SK-N-DZ (cell line): Measurements from ENCODE around the gene DIP2B.
"Not testable (repeated sequence)": the region's sequence is repeated elsewhere in the genome, so short reads cannot be mapped to it uniquely, and the experiment has no call there.

ENCODE experiments used
- DNase-seq: peaks from one replicate; pipeline ENCODE4 v3.0.0-alpha.2; 2015; ENCODE audit warnings: low spot score

Gene DIP2B

GRCh38 chr12:50547742-50548141, 43.0 kb downstream of the DIP2B start:
- DNase-seq, result no peak

DNA sequence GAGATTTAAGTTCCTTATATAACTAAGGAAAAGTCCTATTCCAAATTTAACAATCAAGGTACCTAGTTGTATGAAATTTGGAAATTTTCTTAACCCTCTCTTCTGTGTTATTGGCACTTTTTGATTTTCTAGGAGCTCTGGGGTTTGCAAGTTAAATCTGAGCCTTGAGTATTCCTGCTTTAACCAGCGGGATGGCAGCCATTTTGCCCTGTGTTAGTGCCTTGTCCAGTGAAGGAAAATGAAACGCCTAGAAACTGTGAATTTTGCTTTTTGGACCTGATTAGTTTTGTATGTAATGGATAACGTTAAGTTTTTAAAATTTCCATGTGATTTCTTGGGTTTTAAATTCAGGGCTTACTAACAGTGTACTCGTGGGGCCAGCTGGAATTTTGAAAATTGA, 45.1 kb downstream of the DIP2B start:
- no peak for DNase-seq

- DNase-seq, result no peak
Measured at GRCh38 chr12:50550530-50551223, 45.9 kb downstream of the DIP2B start.

DNA sequence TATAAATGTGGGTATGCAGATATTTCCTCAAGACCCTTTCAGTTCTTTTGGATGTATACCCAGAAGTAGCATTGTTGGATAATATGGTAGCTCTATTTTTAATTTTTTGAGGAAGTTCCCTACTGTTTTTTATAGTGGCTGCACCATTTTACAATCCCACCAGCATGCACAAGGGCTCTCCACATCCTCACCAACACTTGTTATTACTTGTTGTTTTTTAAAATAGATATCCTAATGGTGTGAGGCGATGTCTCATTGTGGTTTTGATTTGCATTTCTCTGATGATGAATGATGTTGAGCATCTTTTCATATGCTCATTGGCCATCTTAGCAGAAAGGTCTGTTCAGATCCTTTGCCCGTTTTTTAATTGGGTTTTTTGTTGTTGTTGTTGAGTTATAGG, 47.1 kb downstream of the DIP2B start:
- DNase-seq, result no peak

- DNase-seq, result no peak
Measured at GRCh38 chr12:50554651-50555050, 49.9 kb downstream of the DIP2B start.

DNA sequence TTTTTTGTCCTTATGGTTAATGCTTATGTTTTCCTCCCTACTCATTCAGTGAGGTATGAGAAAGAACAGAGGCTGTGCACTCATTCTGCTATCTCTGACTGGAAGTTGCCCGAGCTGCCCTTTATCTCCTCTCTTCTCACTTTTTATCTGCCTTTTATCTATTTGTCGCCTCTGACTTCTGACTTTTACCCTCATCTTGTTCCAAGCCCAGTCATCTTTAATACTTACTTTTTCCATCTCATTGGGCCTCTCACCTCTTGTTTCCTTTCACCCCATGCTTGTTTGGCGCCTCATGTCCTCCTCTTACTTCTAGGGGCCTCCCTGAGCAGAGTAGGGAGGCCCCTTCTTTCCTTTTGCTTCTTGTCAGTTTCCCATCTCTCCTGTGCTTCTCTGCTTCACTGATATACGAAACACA, 50.7 kb downstream of the DIP2B start:
- DNase-seq, result no peak

GRCh38 chr12:50556273-50556672, 51.5 kb downstream of the DIP2B start:
- no peak for DNase-seq

DNA sequence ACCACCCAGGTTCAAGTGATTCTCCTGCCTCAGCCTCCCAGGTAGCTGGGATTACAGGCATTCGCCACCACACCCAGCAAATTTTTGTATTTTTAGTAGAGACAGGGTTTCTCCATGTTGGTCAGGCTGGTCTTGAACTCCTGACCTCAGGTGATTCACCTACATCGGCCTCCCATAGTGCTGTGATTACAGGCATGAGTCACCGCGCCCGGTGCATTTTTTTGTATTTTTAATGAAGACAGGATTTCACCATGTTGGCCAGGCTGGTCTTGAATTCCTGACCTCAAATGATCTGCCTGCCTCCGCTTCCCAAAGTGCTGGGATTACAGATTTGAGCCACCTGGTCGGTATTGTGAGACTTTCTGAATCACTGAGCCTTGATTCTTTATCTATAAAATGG, 52.0 kb downstream of the DIP2B start:
- DNase-seq, result not testable (repeated sequence)

DNA sequence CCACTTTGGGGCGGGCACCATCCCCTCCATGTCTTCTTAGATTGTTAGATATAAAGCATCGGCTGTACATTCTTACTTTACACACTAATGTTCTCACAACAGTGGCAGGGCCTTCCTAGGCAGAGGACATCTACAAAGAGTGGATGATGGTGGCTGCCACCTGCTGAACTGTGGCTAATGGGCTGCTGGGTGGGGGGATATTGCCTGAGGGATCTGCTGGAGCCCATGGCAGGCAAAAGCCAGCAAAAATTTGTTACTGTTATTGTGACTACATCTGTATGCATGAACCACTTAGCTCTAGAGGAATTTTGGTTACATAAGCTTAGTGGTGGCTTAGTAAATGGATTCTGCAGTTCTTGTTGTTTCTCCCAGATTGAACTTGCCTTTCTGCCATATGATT, 52.6 kb downstream of the DIP2B start:
- no peak for DNase-seq

DNA sequence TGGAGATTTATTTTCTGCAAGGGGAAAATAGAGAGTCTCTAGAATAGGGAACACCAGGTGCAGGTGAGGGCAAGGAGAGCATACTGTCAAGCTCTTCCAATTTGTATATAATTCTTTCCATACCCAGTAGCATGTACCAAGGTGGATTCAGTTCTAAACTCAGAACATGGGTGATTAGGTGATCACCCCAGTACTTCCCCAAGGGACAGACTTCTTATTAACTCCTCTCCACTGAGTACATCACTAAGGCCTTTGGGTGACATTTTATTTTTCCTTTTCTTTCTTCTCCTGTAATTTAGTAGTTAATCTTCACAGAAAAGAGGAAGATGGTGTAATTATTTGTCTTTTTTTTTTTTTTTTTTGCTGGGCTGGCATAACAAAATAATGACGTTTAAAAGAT, 54.2 kb downstream of the DIP2B start:
- no peak for DNase-seq

DNA sequence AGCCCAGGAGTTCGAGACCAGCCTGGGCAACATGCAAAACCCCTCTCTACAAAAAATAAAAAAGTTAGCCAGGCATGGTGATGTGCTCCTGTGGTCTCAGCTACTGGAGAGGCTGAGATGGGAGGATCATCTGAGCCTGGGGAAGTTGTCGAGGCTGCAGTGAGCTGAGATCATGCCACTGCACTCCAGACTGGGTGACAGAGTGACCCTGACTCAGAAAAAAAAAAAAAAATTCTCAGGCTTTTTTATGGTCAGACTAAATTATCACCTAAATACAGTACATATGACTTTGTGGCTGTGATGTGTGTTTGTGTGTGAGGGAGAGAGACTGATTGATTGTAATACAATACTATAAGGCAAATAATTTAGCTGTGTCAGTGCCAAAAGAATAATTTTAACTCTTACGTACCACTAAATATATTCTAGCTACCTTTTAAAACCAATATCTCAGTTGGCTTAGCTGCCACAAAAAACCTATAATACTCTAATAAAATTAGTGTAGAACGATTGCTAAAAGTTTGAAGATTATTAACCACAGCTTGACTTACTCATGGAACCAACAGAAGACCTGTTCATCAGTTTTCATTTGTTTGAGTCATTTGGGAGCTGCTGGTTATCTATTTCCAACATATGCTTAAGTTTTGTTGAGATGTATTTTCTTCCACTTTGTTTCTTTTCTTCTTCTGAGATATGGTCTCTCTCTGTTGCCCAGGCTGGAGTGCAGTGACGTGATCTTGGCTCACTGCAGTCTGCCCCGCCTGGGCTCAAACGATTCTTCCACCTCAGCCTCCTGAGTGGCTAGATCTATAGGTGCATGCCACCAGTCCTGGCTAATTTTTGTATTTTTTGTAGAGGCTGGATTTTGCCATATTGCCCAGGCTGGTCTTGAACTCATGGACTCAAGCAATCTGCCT, 58.0 kb downstream of the DIP2B start:
- no peak for DNase-seq

GRCh38 chr12:50563434-50563787, 58.6 kb downstream of the DIP2B start:
- DNase-seq, result no peak

DNA sequence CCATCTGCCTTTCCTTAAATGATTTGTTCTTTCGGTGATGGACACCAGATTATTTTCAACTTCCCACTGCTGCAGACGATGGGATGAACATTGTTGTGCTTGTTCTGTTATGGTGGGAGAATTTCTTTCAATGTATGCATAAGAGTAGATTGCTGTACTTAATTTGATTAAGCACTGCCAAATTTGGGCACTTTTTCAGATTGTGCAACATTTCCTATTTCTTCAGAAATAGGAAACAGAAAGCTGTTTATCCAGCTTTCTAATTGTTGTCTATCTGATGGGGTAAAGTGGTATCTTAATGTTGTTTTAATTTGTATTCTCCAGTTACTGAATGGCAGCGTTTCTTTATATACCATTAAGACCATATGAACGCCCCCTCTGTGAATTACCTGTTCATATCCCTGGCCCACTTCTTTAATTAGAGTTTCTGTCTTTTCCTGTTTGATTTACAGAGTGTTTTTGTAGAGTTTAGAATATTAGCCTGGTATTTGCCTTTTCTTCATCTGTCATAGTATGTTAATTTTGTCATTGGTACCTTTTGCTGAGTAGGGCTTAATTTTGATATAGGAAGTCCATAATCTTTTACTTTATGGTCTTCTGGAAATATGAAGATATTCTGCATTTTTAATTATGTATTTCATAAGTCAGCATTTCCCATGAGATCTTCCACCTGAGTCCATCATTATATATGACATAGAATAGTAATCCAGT, 59.6 kb downstream of the DIP2B start:
- DNase-seq, result no peak

- DNase-seq, result no peak
Measured at GRCh38 chr12:50564948-50565297, 60.1 kb downstream of the DIP2B start.

- no peak for DNase-seq
Measured at GRCh38 chr12:50566066-50566465, 61.3 kb downstream of the DIP2B start.

DNA sequence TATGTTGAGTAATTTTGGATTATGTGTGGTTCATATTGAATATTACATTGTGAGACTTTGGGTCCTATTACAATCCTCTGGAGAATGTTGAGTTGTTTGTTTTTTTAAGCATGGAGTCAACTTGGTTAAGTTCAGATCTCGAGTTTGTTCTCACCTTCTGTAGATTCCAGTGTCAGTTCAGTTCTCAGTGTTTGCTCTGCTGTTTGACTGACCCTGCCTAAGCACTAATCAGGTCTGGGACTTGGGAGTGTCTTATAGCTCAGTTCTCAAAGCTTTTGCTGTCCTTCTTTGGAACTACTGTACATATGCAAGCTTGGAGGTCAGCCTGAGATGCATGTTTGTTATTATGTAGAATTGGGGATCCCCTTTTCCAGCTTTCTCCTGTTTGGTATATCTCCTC, 63.1 kb downstream of the DIP2B start:
- DNase-seq, result no peak

DNA sequence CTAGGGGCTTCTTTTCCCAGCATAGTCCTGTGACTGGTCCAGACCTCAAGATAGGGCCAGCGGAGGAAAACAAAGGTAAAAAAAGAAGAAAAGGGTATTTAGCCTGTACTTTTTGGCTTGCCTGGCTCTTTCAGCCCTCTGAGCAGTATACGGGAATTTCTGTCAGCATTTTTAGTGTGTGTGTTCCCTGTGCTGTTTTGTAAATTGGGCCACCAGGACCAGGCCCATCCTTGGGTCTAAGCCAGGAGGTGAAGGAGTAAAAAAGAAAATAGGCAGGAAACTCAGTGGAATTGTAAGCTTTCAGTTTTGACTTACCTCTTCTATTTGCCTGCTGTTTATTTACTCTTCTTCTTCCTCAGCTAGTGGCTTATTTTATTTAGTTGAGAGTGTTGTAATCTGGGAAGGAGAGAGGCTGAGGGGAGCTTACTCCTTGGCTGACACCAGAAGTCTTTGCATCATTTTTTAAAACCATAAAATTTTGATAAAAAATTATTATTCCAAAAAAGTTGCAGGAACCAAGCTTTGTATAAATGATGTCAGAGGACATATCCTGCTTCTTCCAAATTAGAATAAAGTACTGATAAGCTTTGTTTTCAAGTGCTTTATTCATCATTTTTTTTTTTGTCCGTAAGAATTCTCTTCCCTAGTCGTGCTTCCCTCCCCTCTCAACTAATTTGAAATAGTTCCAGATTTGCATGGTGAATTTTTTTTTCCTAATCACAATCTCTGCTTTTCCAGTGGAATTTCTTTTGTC, 63.7 kb downstream of the DIP2B start:
- no peak for DNase-seq

DNA sequence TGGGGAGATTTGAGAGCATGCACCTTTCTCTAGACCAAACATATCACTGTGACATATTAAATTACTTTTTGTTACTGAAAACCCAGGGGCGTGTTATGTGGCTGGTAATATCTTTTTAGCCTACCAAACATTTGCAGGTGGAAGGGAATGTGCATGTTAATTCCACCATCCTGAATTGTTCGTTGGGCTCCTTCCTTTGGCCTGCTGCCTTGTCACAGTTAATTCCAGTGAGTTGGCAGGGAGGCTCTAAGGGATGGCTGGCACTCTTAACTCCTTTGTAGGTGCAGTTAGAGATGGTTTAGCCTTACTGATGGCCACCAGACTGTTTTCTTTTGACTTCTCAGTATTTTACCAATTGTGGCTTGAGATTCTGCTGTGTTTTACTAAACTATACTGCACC, 64.5 kb downstream of the DIP2B start:
- no peak for DNase-seq

DNA sequence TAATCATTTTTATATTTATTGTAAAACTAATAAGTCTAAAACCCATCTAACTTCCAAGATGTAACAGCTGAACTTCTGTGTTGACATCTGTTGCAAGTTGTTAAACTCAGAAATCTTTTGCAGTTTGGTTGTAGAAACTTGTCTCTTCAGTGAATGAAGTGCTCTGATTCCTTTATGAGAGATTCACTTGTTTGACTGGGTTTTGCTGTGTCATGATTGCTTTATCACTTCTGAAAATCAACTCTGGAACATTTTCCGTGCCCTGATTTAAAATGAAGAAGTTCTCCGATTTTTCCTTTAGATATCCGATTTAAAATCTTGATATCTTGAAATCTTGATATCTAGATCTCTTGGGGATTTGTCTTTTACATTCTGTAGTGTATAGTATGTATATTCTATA, 65.1 kb downstream of the DIP2B start:
- DNase-seq, result no peak

DNA sequence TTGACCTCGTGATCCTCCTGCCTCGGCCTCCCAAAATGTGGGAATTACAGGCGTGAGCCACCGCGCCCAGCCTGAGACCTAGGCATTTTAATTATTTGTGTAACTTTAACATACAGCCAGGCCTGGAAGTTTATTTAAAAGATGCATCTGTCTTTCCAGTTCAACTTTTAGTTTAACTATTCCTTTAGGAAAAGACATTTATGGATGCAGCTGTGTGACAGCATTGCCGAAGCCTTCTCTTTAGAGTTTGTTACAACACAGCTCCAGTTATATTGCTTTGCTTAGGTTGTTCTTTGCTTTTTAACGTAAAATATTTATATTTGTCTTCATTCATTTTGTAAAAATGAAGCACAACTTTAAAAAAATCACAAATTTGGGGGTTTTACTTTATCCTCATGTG, 67.0 kb downstream of the DIP2B start:
- DNase-seq, result no peak

DNA sequence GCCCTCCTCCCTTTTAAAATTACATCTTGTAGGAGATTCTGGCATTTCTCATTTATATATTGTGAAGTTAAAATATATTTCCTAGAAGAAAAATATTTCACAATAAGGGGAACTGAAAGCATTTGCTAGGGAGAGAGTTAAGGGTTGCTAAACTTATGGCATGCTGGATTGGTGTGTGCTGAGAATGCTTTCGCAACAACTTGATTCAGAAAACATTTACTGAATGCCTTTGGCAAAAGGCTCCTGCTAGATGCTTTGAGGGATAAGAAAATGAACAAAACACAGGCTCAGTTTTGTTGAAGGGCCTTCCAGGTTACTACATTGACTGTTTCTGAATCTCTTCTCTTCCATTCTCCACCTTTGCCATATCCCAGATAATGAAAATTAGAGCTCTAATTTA, 67.5 kb downstream of the DIP2B start:
- no peak for DNase-seq

DNA sequence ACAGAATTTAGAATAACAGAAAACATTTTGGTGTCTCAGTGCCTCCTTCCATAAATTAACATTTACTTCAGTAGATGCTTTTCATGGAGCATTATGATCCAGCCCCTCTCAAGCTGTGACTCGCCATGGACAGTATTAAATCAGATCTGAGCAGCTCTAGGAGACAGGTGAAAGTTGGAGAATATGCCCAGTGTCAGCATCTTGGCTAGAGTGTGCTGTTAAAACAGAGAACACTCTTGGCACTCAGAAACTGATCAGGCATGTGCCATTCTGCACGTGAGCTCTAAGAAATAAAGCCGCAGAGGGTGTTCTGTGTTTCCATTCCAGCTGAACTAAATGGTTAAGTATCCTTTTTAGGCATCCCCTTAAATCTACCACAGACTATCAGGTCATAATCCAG, 68.0 kb downstream of the DIP2B start:
- DNase-seq, result no peak
